Measurements from ENCODE around the gene C11orf21.

The C11orf21 gene

DNA sequence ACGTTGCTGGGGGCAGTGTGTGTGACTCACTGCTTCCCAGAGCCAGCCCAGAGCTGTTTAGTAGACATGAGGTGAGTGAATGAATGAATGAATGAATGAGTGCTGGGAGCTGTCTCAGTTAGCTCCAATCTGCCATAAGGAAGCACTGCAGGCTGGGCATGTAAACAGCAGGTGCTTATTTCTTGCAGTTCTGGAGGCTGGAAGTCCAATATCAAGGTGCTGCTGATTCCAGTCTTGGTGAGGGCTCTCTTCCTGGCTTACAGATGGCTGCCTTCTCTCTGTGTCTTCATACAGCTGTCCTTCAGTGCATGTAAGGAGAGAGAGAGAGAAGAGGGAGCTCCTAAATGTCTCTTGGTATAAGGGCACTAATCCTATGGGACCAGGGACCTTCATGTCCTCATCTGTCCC lies 4.1 kb downstream of the C11orf21 start:
- no peak overlapping the region for H3K4me3 ChIP-seq (ENCODE audit: low read depth, low read length)
- TF ChIP-seq, protein P1, sequence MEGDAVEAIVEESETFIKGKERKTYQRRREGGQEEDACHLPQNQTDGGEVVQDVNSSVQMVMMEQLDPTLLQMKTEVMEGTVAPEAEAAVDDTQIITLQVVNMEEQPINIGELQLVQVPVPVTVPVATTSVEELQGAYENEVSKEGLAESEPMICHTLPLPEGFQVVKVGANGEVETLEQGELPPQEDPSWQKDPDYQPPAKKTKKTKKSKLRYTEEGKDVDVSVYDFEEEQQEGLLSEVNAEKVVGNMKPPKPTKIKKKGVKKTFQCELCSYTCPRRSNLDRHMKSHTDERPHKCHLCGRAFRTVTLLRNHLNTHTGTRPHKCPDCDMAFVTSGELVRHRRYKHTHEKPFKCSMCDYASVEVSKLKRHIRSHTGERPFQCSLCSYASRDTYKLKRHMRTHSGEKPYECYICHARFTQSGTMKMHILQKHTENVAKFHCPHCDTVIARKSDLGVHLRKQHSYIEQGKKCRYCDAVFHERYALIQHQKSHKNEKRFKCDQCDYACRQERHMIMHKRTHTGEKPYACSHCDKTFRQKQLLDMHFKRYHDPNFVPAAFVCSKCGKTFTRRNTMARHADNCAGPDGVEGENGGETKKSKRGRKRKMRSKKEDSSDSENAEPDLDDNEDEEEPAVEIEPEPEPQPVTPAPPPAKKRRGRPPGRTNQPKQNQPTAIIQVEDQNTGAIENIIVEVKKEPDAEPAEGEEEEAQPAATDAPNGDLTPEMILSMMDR (IDR thresholded peaks at IDR 0.05; ENCODE audit: low read depth, low read length), result no peak

DNA sequence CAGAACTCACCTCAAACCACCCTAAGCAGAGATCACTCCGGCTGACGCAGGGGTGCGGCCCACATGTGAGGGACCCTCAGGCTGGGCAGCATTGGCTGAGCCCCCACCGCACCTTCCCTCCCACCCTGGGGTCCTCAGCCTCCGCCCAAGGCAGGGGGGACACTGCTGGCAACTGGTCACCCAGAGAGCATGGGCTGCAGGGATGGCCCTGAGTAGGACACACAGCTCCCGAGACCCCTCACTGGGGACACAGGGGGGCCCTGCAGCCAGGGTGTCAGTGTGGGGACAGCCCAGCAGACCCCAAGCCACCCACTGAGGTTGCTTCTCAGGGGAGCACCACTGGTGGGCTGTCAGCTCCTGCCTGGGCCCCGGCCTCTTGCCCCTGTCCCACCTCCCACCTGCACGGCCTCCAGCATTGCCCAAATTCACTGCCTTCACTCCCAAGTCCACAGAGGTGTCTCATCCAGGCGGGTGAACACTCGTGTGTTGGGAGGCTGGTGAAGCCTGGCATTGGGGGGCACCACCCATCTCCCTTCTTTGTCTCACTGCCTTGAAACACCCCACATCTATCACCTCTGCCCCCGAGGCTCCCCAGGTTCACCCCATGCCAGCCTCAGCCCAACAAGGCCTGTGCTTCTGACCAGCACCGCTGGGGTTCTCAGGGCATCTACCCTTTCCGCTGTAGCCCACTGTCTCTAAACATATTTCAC lies 4.7 kb downstream of the C11orf21 start:
- no peak overlapping the region for H3K4me3 ChIP-seq (ENCODE audit: low read depth, low read length)
- TF ChIP-seq, protein P1 (IDR thresholded peaks at IDR 0.05; ENCODE audit: low read depth, low read length), result no peak

DNA sequence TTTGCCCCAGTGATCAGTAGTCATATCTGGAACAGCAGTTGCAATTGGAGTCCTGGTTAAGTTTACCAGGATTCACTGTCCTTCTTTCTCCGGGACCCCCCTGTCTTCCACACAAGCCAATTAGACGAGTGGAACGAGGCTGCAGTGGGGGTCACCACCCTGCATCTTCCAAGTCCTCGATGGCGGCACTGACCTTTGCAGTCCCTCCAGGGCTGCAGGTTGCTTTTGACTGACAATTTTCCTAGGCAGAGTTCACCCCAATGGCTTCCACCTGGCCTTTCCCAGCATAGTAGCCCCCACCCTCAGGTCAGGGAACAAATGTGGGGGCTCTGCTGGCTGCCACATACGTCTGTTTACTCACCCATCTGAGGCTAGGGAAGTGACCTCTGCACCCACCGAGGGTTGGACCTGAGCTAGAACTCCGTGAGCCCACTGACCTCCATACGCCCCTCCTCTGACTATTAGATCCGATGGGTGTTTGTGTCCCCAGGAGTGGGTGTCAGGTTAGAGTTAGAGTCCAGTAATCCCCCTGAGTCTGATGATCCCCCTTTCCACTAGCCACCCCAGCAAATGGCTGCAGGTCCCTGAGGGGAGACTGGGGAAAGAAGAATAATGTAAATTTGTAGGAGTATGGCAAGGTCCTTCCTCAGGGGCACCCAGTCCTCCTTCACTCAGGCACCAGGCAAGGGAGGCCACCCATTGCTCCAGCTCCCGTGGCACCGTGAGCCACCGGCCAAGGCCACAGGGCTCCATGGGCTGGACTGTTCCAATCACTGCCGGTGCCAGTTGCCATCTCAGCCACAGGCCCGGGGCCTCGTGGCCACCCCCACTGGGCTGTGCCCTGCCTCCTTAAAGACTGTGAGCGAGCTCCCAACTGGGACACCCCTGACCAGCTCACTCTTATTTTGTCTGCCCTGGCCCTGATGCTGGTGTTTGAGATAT lies 5.5 kb downstream of the C11orf21 start:
- H3K4me3 ChIP-seq (ENCODE audit: low read depth, low read length), result no peak overlapping the region
- TF ChIP-seq, protein P1 (IDR thresholded peaks at IDR 0.05; ENCODE audit: low read depth, low read length), result no peak

DNA sequence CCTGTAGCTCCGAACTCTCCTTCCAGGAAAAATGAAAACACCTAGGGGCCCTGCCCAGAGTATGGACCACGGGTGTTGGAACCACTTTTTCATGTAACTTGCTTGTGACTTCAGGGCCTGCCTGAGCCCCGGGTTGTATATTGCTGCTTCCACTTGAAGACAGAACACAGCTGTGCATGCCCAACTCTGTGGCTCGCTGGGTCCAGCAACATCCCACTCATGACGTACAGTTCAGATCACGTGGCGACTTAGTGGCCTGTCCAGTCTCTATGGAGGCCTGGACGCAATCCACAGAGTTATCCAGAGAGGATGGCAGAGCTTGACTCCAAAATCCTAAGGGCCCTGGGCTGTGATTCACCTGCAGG lies 6.8 kb downstream of the C11orf21 start:
- TF ChIP-seq, protein P1 (IDR thresholded peaks at IDR 0.05; ENCODE audit: low read depth, low read length), result no peak
- no peak overlapping the region for H3K4me3 ChIP-seq (ENCODE audit: low read depth, low read length)

DNA sequence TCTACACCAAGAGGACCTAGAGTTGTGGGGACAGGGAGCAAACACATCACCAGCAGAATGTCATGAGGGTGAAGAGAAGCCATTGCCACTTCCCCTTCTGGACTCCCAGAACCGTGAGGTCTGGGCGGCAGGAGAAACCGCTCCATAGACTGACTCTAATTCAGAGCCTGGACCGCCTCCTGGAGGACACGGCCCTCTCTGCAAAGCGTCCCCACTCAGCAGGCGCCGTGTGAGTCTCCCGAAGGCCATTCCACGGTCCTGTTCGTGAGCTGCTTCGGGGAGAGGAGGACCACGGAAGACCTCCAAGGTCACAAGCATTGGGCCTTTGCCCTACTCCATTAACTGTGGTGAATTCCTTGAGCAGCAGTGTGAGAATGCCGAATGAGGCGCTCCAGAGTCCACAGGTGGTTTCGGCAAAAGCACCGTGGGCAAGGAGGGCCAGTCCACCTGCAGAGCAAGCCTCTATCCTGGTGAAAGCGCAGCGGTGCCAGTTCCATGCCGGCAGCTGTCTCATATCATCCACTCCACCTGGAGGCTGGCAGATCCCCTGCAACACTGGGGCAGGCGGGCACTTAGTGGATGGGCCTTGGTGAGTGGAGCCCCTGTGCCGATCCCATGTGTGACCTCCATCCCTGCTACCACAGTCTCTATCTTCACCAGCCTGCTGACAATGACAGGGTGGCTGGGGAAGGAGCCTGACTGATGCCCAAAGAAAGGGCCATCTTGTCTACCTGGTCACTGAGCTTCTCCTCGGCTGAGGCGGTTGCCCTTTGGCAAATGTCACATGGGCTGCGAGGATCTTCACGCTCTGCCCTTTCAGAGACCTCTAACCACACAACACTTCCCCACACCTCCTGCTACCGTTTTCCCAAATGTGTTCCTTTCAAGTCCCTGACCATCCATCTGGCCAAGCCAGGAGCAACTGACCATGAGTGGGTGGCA lies 7.5 kb downstream of the C11orf21 start:
- no peak overlapping the region for H3K4me3 ChIP-seq (ENCODE audit: low read depth, low read length)

DNA sequence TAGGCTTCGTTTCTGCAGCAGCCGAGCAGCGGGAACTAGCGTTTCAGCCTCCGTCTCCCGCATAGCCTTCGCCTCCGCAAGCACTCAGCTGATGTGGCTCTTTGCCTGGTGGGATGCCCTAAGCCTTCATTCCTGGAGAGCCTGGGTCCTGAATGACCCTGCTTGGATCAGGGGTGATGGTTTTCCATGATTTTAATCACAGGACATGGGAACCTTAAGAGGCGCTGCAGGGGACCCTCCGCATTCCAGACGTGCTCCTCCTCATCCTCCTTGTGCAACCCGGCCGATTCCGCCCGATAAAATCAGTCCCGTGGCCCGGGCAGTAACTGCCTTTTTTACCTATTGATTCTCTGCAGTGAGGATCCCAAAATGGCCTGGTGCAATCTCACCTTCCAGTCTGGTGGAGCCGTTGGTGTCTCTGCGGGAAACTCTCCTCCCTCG lies 8.2 kb downstream of the C11orf21 start:
- H3K4me3 ChIP-seq (ENCODE audit: low read depth, low read length), result no peak overlapping the region
- TF ChIP-seq, protein P1 (IDR thresholded peaks at IDR 0.05; ENCODE audit: low read depth, low read length), result no peak

More for the DNA sequence above, 7.5 kb downstream of the C11orf21 start:
- TF ChIP-seq, protein P1 (IDR thresholded peaks at IDR 0.05; ENCODE audit: low read depth, low read length), result no peak
